Skeletal muscle tissue (tissue), 4 donors: ENCODE data around the gene SNUPN. TPM values are rescaled to one million over a fixed set of nuclear protein-coding genes. Genes with fewer than 3 reads are reported as not detected.
A peak's percentile ranks its signal among the peaks of the same experiment; 100 is the strongest.
"Not testable (repeated sequence)": the region's sequence is repeated elsewhere in the genome, so short reads cannot be mapped to it uniquely, and the experiment has no call there.

ENCODE experiments used
- H3K27ac ChIP-seq: one replicate; pipeline ENCODE4 v1.7.0; 2013; ENCODE audit warnings: mild to moderate bottlenecking, low read depth, low read length, inconsistent platforms
- H3K27me3 ChIP-seq, 3 donors: one replicate each; pipeline ENCODE4 v1.7.0; 2013; ENCODE audit warnings: low read length in 3 of 3; ENCODE audit not compliant: control insufficient read depth in 3 of 3, insufficient read depth in 3 of 3
- H3K36me3 ChIP-seq, 3 donors: one replicate each; pipeline ENCODE4 v1.7.0; 2013; ENCODE audit warnings: low read length in 3 of 3; ENCODE audit not compliant: control insufficient read depth in 3 of 3, insufficient read depth in 3 of 3
- H3K4me1 ChIP-seq, 3 donors: one replicate each; pipeline ENCODE4 v1.7.0; 2013; ENCODE audit warnings: low read length in 3 of 3, mild to moderate bottlenecking in 3 of 3; ENCODE audit not compliant: control insufficient read depth in 3 of 3, insufficient read depth in 3 of 3
- H3K4me3 ChIP-seq, 3 donors: one replicate each; pipeline ENCODE4 v1.7.0; 2013; ENCODE audit warnings: low read length in 3 of 3
- H3K9ac ChIP-seq, 3 donors: one replicate each; pipeline ENCODE4 v1.7.0; 2013; ENCODE audit warnings: low read length in 3 of 3, mild to moderate bottlenecking in 3 of 3, moderate library complexity in 2 of 3, low read depth in 1 of 3
- H3K9me3 ChIP-seq, 3 donors: one replicate each; pipeline ENCODE4 v1.7.0; 2013; ENCODE audit warnings: low read length in 3 of 3; ENCODE audit not compliant: control insufficient read depth in 3 of 3
- total RNA-seq: library from RNA; depleted of rRNA; stranded (reverse); fragments of >200 nt; gene quantifications from one replicate; pipeline ENCODE4 v1.2.3, GENCODE V29; 2014
- donor health status: Osteomylitis.

The SNUPN gene
- total RNA-seq, 1 donor from 2014 or later: 18.3 TPM

- H3K4me1 ChIP-seq: no peaks in the 10 kb centered on the region
- peaks cover 49 to 55% (median 50%) of the 10 kb centered on the region in 3 donors for H3K36me3 ChIP-seq
- no peaks in the 10 kb centered on the region for H3K27me3 ChIP-seq
- H3K9me3 ChIP-seq: no peaks in the 10 kb centered on the region
- no peak overlapping the region for H3K4me3 ChIP-seq
- no peak overlapping the region for H3K9ac ChIP-seq
- no peak overlapping the region for H3K27ac ChIP-seq
Measured at GRCh38 chr15:75606026-75606425, 19.5 kb downstream of the SNUPN start.

- peak overlapping the region in 2 of 3 donors; percentile 33 to 36 for H3K9ac ChIP-seq
- H3K36me3 ChIP-seq: peaks cover 41 to 48% (median 42%) of the 10 kb centered on the region in 3 donors
- no peak overlapping the region for H3K27ac ChIP-seq
- H3K4me1 ChIP-seq: peaks cover 0 to 4% (median 0%) of the 10 kb centered on the region in 3 donors
- no peaks in the 10 kb centered on the region for H3K9me3 ChIP-seq
- H3K27me3 ChIP-seq: no peaks in the 10 kb centered on the region
- no peak overlapping the region for H3K4me3 ChIP-seq
Measured at GRCh38 chr15:75599401-75599800, 26.1 kb downstream of the SNUPN start.

GRCh38 chr15:75598361-75598760 is 27.2 kb downstream of the SNUPN start:
- Histone ChIP-seq H3K9me3 (no peaks in the 10 kb centered on the region), H3K27me3 (no peaks in the 10 kb centered on the region), H3K27ac (no peak overlapping the region), H3K4me1 (peaks cover 0 to 4% (median 0%) of the 10 kb centered on the region in 3 donors), H3K9ac (no peak overlapping the region), H3K4me3 (no peak overlapping the region), H3K36me3 (peaks cover 38 to 48% (median 39%) of the 10 kb centered on the region in 3 donors)

GRCh38 chr15:75597667-75598341 is 27.7 kb downstream of the SNUPN start:
- Histone ChIP-seq H3K36me3 (peaks cover 38 to 48% (median 39%) of the 10 kb centered on the region in 3 donors), H3K27ac (no peak overlapping the region), H3K9me3 (no peaks in the 10 kb centered on the region)

GRCh38 chr15:75596703-75597345 is 28.7 kb downstream of the SNUPN start:
- Histone ChIP-seq H3K9ac (no peak overlapping the region), H3K9me3 (no peaks in the 10 kb centered on the region), H3K4me3 (no peak overlapping the region), H3K36me3 (peaks cover 36 to 48% (median 39%) of the 10 kb centered on the region in 3 donors), H3K27me3 (no peaks in the 10 kb centered on the region), H3K4me1 (peaks cover 2 to 4% (median 3%) of the 10 kb centered on the region in 3 donors), H3K27ac (no peak overlapping the region)

More at GRCh38 chr15:75597667-75598341, 27.7 kb downstream of the SNUPN start:
- H3K4me1 ChIP-seq: peaks cover 0 to 4% (median 0%) of the 10 kb centered on the region in 3 donors
- no peak overlapping the region for H3K9ac ChIP-seq
- no peaks in the 10 kb centered on the region for H3K27me3 ChIP-seq
- no peak overlapping the region for H3K4me3 ChIP-seq

GRCh38 chr15:75594276-75594675 is 31.2 kb downstream of the SNUPN start:
- Histone ChIP-seq H3K4me1 (peaks cover 4 to 7% (median 5%) of the 10 kb centered on the region in 3 donors), H3K4me3 (no peak overlapping the region), H3K27ac (no peak overlapping the region), H3K9ac (no peak overlapping the region), H3K9me3 (no peaks in the 10 kb centered on the region), H3K36me3 (peaks cover 27 to 42% (median 34%) of the 10 kb centered on the region in 3 donors), H3K27me3 (no peaks in the 10 kb centered on the region)

GRCh38 chr15:75591655-75592364 is 33.7 kb downstream of the SNUPN start:
- Histone ChIP-seq H3K9me3 (no peaks in the 10 kb centered on the region), H3K4me1 (peaks cover 0 to 7% (median 5%) of the 10 kb centered on the region in 3 donors), H3K9ac (no peak overlapping the region), H3K36me3 (peaks cover 10 to 22% (median 18%) of the 10 kb centered on the region in 3 donors), H3K4me3 (no peak overlapping the region), H3K27ac (no peak overlapping the region), H3K27me3 (no peaks in the 10 kb centered on the region)

GRCh38 chr15:75590239-75590638 is 35.3 kb downstream of the SNUPN start:
- no peak overlapping the region for H3K27ac ChIP-seq
- H3K9ac ChIP-seq: no peak overlapping the region
- H3K27me3 ChIP-seq: no peaks in the 10 kb centered on the region
- H3K4me3 ChIP-seq: no peak overlapping the region
- H3K4me1 ChIP-seq: peaks cover 0 to 7% (median 5%) of the 10 kb centered on the region in 3 donors
- peaks cover 4 to 9% (median 5%) of the 10 kb centered on the region in 3 donors for H3K36me3 ChIP-seq
- H3K9me3 ChIP-seq: no peaks in the 10 kb centered on the region

GRCh38 chr15:75589071-75589470 is 36.5 kb downstream of the SNUPN start:
- Histone ChIP-seq H3K4me3 (no peak overlapping the region), H3K27me3 (no peaks in the 10 kb centered on the region), H3K36me3 (peaks cover 0 to 6% (median 5%) of the 10 kb centered on the region in 3 donors), H3K9ac (no peak overlapping the region), H3K27ac (no peak overlapping the region), H3K9me3 (no peaks in the 10 kb centered on the region), H3K4me1 (peaks cover 1 to 7% (median 5%) of the 10 kb centered on the region in 3 donors)

GRCh38 chr15:75586422-75586821 is 39.1 kb downstream of the SNUPN start:
- not testable (repeated sequence) for H3K4me3 ChIP-seq, H3K9me3 ChIP-seq, H3K27ac ChIP-seq, H3K4me1 ChIP-seq, H3K36me3 ChIP-seq, H3K9ac ChIP-seq, H3K27me3 ChIP-seq
